Esophagus squamous epithelium (tissue), 4 donors: ENCODE measurements around the gene L1TD1.

ENCODE experiments used
- POLR2A ChIP-seq, 4 donors: fragments of 450-650 bp; IDR thresholded peaks; one replicate each; pipeline ENCODE4 v1.6.1; 2017; ENCODE audit warnings: antibody characterized with exemption in 4 of 4, mild to moderate bottlenecking in 4 of 4, moderate library complexity in 3 of 4
- TF ChIP-seq, protein P1 (sequence below), 6 experiments: fragments of 450-650 bp in 4 of 6; fragments of 200-600 bp in 2 of 6; sonication (generic) in 2 of 6; IDR thresholded peaks; one replicate each; pipeline ENCODE4 v1.5.1; 2016 to 2019; ENCODE audit warnings: antibody characterized with exemption in 6 of 6, mild to moderate bottlenecking in 4 of 6, moderate library complexity in 4 of 6

GRCh38 chr1:62237361-62237760, 42.7 kb downstream of the L1TD1 start:
- TF ChIP-seq, protein P1, sequence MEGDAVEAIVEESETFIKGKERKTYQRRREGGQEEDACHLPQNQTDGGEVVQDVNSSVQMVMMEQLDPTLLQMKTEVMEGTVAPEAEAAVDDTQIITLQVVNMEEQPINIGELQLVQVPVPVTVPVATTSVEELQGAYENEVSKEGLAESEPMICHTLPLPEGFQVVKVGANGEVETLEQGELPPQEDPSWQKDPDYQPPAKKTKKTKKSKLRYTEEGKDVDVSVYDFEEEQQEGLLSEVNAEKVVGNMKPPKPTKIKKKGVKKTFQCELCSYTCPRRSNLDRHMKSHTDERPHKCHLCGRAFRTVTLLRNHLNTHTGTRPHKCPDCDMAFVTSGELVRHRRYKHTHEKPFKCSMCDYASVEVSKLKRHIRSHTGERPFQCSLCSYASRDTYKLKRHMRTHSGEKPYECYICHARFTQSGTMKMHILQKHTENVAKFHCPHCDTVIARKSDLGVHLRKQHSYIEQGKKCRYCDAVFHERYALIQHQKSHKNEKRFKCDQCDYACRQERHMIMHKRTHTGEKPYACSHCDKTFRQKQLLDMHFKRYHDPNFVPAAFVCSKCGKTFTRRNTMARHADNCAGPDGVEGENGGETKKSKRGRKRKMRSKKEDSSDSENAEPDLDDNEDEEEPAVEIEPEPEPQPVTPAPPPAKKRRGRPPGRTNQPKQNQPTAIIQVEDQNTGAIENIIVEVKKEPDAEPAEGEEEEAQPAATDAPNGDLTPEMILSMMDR (IDR thresholded peaks at IDR 0.05): no peak
- TF ChIP-seq POLR2A (IDR thresholded peaks at IDR 0.05): no peak
